HG02642 (cell line): Measurements from ENCODE around the gene PKIG.
"Not testable (repeated sequence)": the region's sequence is repeated elsewhere in the genome, so short reads cannot be mapped to it uniquely, and the experiment has no call there.

ENCODE experiments used
- ATAC-seq: cut with Tn5 transposase; IDR thresholded peaks from one replicate; pipeline ENCODE4 v1.9.1; 2021; ENCODE audit warnings: mild to moderate bottlenecking; ENCODE audit not compliant: unreplicated experiment, poor library complexity

The PKIG gene

DNA sequence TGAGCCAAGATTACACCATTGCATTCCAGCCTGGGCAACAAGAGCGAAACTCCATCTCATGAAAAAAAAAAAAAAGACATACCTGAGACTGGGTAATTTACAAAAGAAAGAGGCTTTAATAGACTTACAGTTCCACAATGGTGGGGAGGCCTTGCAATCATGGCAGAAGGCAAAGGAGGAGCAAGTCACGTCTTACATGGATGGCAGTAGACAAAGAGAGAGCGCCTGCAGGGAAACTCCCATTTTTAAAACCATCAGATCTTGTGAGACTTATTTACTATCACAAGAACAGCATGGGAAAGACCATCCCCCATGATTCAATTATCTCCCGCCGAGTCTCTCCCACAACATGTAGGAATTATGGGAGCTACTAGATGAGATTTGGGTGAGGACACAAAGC, 71.8 kb downstream of the PKIG start:
- not testable (repeated sequence) for ATAC-seq

DNA sequence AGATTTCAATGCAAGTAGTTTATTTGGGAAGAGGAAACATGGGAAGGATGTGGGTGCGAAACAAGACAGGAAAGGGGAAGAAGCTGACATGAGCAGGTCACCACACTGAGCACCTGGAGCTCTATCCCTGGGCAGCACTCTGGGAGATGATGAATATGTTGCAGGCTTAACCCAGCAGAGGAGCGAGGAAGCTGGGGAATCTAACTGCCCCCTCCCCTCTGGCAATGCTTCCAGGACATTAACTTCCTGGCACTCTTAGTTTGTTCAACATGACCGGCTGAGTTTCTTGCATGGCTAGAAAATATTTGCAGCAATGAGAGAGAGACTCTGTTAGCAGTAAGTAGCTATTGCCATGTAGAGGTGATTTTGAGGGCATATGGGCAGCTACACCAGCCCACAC, 74.1 kb downstream of the PKIG start:
- ATAC-seq = no peak

DNA sequence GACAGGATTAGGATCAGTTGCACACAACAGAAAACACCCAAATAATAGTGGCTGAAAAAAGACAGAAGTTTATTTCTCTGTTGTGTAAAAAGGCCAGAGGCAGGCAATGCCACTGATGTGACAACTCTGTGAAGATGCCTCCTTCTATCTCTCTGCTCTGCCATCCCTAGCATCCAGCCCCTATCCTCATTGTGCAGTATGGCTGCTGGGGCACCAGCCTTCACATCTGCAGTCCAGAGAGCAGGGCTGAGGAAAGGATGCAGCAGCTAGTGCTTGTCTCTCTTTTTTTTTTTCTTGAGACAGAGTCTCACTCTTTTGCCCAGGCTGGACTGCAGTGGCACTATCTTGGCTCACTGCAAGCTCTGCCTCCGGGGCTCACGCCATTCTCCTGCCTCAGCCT, 75.5 kb downstream of the PKIG start:
- ATAC-seq = no peak

DNA sequence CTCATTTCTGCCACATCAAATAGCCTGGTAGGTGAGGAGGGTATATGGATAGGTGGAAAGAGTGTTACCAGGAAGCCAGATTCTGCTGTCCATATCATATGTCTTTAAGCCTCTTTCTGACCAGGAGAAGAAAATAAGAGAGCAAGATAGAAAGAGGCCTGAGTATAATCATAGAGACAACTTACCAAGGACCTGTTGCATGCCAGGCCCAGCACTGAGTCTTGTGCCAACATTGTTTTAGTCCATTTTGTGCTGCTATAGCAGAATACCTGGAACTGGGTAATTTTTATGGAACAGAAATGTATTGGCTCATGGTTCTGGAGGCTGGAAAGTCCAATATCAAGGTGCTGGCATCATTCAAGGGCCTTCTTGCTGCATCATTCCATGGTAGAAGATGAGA, 76.4 kb downstream of the PKIG start:
- no peak for ATAC-seq

DNA sequence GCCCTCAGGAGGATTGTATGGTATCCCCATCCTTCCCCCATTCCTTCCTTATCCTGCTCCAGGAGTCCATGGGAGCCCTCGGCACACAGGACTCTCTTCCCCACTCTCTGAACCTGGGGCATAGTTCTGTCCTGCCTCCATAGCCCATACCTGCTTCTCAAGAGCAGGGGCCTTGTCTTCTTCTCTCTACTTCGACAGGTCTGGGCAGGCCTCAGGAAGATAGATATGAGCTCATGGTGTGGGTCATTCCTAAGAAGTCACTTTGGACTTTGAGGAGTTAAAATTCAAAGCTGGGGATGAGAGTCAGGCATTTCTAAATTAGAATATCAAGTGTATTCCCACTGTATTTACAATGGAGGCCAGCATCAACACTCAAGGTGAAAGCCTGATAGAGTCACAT, 77.6 kb downstream of the PKIG start:
- no peak for ATAC-seq

DNA sequence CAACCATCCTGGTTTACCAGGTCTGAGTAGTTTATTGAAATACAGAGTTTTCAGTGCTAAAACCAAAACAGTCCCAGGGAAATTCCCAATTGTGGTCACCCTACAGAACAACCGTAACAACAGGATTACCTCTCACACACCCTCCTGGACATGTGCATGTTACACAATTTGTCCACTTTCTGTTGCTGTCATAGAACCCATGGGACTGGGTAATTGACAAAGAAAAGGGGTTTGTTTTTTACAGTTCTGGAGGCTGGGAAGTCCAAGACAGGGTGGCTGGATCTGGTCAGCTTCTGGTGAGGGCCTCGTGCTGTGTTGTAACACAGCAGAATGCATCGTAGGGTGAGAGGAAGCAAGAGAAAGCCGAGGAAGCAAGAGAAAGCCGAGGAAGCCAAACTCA, 78.2 kb downstream of the PKIG start:
- ATAC-seq = no peak

DNA sequence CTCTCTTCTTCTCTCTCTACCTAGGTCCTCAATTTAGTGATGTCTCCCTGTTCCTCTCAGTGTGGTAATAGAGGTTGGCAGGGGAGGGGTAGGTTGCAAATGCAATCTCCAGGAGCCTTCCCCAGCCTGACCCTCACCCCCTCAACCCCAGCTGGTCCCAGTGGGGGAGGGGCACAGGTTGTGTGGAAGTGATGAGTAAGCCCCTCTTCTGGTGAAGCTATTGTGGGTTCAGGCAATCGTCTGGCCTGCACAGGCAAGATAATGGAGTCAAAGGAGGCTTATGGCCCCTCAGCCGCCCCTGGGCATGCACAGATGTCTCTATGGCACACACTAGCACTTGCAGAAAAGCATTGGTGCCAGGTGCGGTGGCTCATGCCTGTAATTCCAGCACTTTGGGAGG, 79.9 kb downstream of the PKIG start:
- no peak for ATAC-seq

DNA sequence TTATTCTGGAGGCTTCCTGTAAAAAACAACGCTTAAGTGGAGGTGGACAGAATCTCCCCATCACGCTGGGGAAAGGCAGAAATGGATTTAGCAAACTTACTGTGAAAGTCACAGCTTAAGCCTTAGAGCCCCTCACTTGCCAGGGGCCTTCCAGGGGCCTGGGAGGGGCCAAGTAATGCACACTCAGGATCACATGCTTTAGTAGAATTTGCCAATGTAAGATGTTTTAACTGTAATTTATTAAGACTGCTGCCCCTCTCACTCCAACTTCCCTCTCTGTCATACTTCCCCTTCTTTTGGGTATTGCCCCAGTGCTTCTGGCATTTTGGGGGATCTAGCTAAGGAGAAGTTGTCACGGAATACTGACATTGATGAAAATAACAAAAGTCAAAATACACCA, 81.8 kb downstream of the PKIG start:
- no peak for ATAC-seq

DNA sequence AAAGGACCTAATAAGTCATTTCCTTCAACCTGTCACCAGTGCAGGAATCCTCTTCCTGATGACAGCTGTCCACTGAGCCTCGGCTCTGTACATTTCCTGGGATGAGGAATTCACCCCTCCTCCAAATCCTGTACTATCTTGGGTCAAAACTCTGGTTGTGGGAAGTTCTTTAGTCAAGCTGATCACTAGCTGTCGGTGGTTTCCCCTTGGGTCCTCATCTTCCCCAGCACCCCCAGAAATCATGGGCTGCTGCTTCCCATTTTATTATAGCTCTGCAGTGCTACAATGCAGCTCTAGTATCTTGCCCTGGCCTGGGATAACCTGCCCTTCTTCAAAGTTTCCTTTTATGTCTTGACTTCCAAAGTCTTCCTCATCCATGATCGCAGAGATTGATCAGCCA, 83.7 kb downstream of the PKIG start:
- no peak for ATAC-seq
